ENCODE results near the gene DNAH12.
A peak's percentile ranks its signal among the peaks of the same experiment; 100 is the strongest.
"Not testable (repeated sequence)": the region's sequence is repeated elsewhere in the genome, so short reads cannot be mapped to it uniquely, and the experiment has no call there.

Gene DNAH12

GRCh38 chr3:57451150-57451846 is 92.8 kb downstream of the DNAH12 start:
- Histone ChIP-seq H3K27me3 (ENCODE audit: insufficient read depth, poor library complexity, severe bottlenecking) (no peaks in the 10 kb centered on the region), H3K27ac (ENCODE audit: poor library complexity, severe bottlenecking) (no peak overlapping the region), H3K36me3 (ENCODE audit: low read depth) (no peaks in the 10 kb centered on the region), H3K9me3 (ENCODE audit: severe bottlenecking) (no peaks in the 10 kb centered on the region), H3K4me3 (ENCODE audit: severe bottlenecking) (no peak overlapping the region), H3K4me1 (ENCODE audit: insufficient read depth, poor library complexity, severe bottlenecking) (no peaks in the 10 kb centered on the region)
- ATAC-seq (ENCODE audit: low read depth), result no peak
- DNase-seq (ENCODE audit: low spot score), result no peak
- TF ChIP-seq, protein P1, sequence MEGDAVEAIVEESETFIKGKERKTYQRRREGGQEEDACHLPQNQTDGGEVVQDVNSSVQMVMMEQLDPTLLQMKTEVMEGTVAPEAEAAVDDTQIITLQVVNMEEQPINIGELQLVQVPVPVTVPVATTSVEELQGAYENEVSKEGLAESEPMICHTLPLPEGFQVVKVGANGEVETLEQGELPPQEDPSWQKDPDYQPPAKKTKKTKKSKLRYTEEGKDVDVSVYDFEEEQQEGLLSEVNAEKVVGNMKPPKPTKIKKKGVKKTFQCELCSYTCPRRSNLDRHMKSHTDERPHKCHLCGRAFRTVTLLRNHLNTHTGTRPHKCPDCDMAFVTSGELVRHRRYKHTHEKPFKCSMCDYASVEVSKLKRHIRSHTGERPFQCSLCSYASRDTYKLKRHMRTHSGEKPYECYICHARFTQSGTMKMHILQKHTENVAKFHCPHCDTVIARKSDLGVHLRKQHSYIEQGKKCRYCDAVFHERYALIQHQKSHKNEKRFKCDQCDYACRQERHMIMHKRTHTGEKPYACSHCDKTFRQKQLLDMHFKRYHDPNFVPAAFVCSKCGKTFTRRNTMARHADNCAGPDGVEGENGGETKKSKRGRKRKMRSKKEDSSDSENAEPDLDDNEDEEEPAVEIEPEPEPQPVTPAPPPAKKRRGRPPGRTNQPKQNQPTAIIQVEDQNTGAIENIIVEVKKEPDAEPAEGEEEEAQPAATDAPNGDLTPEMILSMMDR (IDR thresholded peaks at IDR 0.05; ENCODE audit: poor library complexity, severe bottlenecking), result no peak

DNA sequence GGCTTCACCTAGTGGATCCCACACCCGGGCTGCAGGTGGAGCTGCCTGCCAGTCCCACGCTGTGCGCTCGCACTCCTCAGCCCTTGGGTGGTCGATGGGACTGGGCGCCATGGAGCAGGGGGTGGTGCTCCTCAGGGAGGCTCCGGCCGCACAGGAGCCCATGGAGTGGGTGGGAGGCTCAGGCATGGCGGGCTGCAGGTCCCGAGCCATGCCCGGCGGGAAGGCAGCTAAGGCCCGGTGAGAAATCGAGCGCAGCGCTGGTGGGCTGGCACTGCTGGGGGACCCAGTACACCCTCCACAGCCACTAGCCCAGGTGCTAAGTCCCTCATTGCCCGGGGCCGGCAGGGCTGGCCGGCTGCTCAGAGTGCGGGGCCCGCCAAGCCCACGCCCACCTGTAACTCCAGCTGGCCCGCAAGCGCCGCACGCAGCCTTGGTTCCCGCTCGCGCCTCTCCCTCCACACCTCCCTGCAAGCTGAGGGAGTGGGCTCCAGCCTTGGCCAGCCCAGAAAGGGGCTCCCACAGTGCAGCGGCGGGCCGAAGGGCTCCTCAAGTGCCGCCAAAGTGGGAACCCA is 94.8 kb downstream of the DNAH12 start:
- not testable (repeated sequence) for H3K4me1 ChIP-seq (ENCODE audit: insufficient read depth, poor library complexity, severe bottlenecking); H3K27me3 ChIP-seq (ENCODE audit: insufficient read depth, poor library complexity, severe bottlenecking); H3K9me3 ChIP-seq (ENCODE audit: severe bottlenecking); H3K36me3 ChIP-seq (ENCODE audit: low read depth); ATAC-seq (ENCODE audit: low read depth); DNase-seq (ENCODE audit: low spot score); H3K4me3 ChIP-seq (ENCODE audit: severe bottlenecking); H3K27ac ChIP-seq (ENCODE audit: poor library complexity, severe bottlenecking)

GRCh38 chr3:57448489-57448888 is 95.7 kb downstream of the DNAH12 start:
- H3K4me1 ChIP-seq (ENCODE audit: insufficient read depth, poor library complexity, severe bottlenecking); H3K4me3 ChIP-seq (ENCODE audit: severe bottlenecking); H3K9me3 ChIP-seq (ENCODE audit: severe bottlenecking); H3K36me3 ChIP-seq (ENCODE audit: low read depth); H3K27ac ChIP-seq (ENCODE audit: poor library complexity, severe bottlenecking); ATAC-seq (ENCODE audit: low read depth); DNase-seq (ENCODE audit: low spot score); H3K27me3 ChIP-seq (ENCODE audit: insufficient read depth, poor library complexity, severe bottlenecking): not testable (repeated sequence)

DNA sequence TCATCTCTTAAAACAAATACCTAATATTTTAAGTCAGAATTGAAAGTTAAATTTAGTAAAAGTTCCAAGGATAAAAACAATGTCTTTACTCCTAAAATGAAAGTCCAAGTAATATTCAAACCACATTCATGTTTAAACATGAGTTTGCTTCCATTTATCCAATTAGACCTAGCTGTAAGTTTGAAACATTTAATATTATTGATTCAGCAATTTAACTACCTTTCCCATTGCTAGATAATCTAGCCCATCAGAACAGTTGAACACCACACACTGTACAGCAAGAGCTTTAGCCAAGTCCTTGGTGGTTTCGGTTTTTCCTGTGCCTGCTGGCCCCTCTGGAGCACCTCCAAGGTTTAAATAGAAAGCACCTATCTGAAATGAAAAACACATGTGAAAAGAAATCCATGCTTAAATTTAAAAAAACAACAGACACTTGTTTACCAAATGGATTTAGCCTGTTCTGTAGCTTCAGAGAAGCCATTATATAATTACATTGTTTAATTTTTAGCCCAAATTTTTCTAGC is 97.8 kb downstream of the DNAH12 start:
- DNase-seq (ENCODE audit: low spot score) (no peak), ATAC-seq (ENCODE audit: low read depth) (0 out of 3 replicates have a peak, but pooled peaks have one; percentile 55)
- TF ChIP-seq, protein P1 (IDR thresholded peaks at IDR 0.05; ENCODE audit: poor library complexity, severe bottlenecking), result no peak
- Histone ChIP-seq H3K36me3 (ENCODE audit: low read depth) (no peaks in the 10 kb centered on the region), H3K4me3 (ENCODE audit: severe bottlenecking) (no peak overlapping the region), H3K27me3 (ENCODE audit: insufficient read depth, poor library complexity, severe bottlenecking) (no peaks in the 10 kb centered on the region), H3K4me1 (ENCODE audit: insufficient read depth, poor library complexity, severe bottlenecking) (no peaks in the 10 kb centered on the region), H3K9me3 (ENCODE audit: severe bottlenecking) (no peaks in the 10 kb centered on the region), H3K27ac (ENCODE audit: poor library complexity, severe bottlenecking) (no peak overlapping the region)

DNA sequence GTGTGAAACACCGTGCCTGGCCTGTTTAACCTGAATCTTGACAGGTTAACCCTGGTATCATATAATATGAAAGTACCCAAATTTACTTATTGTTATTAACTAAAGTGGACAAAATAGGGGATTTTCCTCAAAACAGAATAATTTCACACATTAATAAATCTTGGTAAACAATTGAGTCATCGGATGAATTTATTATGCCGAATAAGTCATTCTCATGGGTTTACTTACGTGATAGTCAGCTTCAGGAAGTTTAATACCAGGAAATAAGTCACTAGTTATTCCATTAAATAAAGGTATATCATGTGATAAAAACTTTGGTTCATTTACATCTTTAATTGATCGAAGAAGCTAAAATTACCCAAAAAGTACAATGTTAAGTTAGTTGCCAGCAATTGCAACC is 99.7 kb downstream of the DNAH12 start:
- peaks cover 3% of the 10 kb centered on the region for H3K9me3 ChIP-seq (ENCODE audit: severe bottlenecking)
- no peak overlapping the region for H3K27ac ChIP-seq (ENCODE audit: poor library complexity, severe bottlenecking)
- H3K36me3 ChIP-seq (ENCODE audit: low read depth), result no peaks in the 10 kb centered on the region
- TF ChIP-seq, protein P1 (IDR thresholded peaks at IDR 0.05; ENCODE audit: poor library complexity, severe bottlenecking), result no peak
- ATAC-seq (ENCODE audit: low read depth) (no peak), DNase-seq (ENCODE audit: low spot score) (no peak)
- no peak overlapping the region for H3K4me3 ChIP-seq (ENCODE audit: severe bottlenecking)
- H3K27me3 ChIP-seq (ENCODE audit: insufficient read depth, poor library complexity, severe bottlenecking), result no peaks in the 10 kb centered on the region
- H3K4me1 ChIP-seq (ENCODE audit: insufficient read depth, poor library complexity, severe bottlenecking), result no peaks in the 10 kb centered on the region

- H3K4me1 ChIP-seq (ENCODE audit: insufficient read depth, poor library complexity, severe bottlenecking); H3K27ac ChIP-seq (ENCODE audit: poor library complexity, severe bottlenecking); H3K27me3 ChIP-seq (ENCODE audit: insufficient read depth, poor library complexity, severe bottlenecking); H3K36me3 ChIP-seq (ENCODE audit: low read depth); ATAC-seq (ENCODE audit: low read depth); H3K9me3 ChIP-seq (ENCODE audit: severe bottlenecking); H3K4me3 ChIP-seq (ENCODE audit: severe bottlenecking); DNase-seq (ENCODE audit: low spot score): not testable (repeated sequence)
These were observed 104.0 kb downstream of the DNAH12 start for GRCh38 chr3:57440144-57440543.

DNA sequence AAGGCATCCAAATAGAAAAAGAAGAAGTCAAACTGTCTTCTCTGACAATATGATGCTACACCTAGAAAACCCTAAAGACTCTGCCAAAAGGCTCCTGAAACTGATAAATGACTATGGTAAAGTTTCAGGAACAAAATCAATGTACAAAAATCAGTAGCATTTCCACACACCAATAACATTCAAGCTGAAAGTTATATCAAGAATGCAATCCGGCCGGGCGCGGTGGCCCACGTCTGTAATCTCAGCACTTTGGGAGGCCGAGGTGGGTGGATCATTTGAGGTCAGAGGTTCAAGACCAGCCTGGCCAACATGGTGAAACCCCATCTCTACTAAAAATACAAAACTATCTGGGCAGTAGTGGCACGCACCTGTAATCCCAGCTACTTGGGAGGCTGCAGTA is 105.7 kb downstream of the DNAH12 start:
- not testable (repeated sequence) for H3K27me3 ChIP-seq (ENCODE audit: insufficient read depth, poor library complexity, severe bottlenecking); H3K9me3 ChIP-seq (ENCODE audit: severe bottlenecking); ATAC-seq (ENCODE audit: low read depth); H3K4me3 ChIP-seq (ENCODE audit: severe bottlenecking); H3K36me3 ChIP-seq (ENCODE audit: low read depth); DNase-seq (ENCODE audit: low spot score); H3K27ac ChIP-seq (ENCODE audit: poor library complexity, severe bottlenecking); H3K4me1 ChIP-seq (ENCODE audit: insufficient read depth, poor library complexity, severe bottlenecking)

All from RWPE2 (cell line).